ENCODE results near the gene HMGN5.

The HMGN5 gene

GRCh38 chrX:81114757-81115156 lies 87.0 kb downstream of the HMGN5 start:
- H3K27me3 ChIP-seq (ENCODE audit: control insufficient read depth, insufficient read depth, low read length), result no peaks in the 10 kb centered on the region
- no peaks in the 10 kb centered on the region for H3K4me1 ChIP-seq (ENCODE audit: control insufficient read depth, insufficient read depth, low read length)
- no peaks in the 10 kb centered on the region for H3K36me3 ChIP-seq (ENCODE audit: insufficient read depth, low read length)
- no peak overlapping the region for H3K4me3 ChIP-seq (ENCODE audit: low read length)
- no peak overlapping the region for H3K9ac ChIP-seq (ENCODE audit: low read depth, low read length)
- H3K4me2 ChIP-seq (ENCODE audit: low read length), result no peak overlapping the region
- no peaks in the 10 kb centered on the region for H3K9me3 ChIP-seq (replicated peaks; ENCODE audit: low read length)

- no peak overlapping the region for H3K4me3 ChIP-seq (ENCODE audit: low read length)
These were observed 91.4 kb downstream of the HMGN5 start for GRCh38 chrX:81110286-81110685.

GRCh38 chrX:81082649-81083048 lies 119.1 kb downstream of the HMGN5 start:
- Histone ChIP-seq H3K4me3 (ENCODE audit: low read length) (no peak overlapping the region), H3K4me2 (ENCODE audit: low read length) (no peak overlapping the region), H3K9ac (ENCODE audit: low read depth, low read length) (no peak overlapping the region), H3K4me1 (ENCODE audit: control insufficient read depth, insufficient read depth, low read length) (no peaks in the 10 kb centered on the region), H3K9me3 (replicated peaks; ENCODE audit: low read length) (no peaks in the 10 kb centered on the region), H3K36me3 (ENCODE audit: insufficient read depth, low read length) (no peaks in the 10 kb centered on the region), H3K27me3 (ENCODE audit: control insufficient read depth, insufficient read depth, low read length) (no peaks in the 10 kb centered on the region)

More at GRCh38 chrX:81110286-81110685, 91.4 kb downstream of the HMGN5 start:
- Histone ChIP-seq H3K9ac (ENCODE audit: low read depth, low read length) (no peak overlapping the region), H3K9me3 (replicated peaks; ENCODE audit: low read length) (no peaks in the 10 kb centered on the region), H3K4me1 (ENCODE audit: control insufficient read depth, insufficient read depth, low read length) (no peaks in the 10 kb centered on the region), H3K36me3 (ENCODE audit: insufficient read depth, low read length) (no peaks in the 10 kb centered on the region), H3K27me3 (ENCODE audit: control insufficient read depth, insufficient read depth, low read length) (no peaks in the 10 kb centered on the region), H3K4me2 (ENCODE audit: low read length) (no peak overlapping the region)
